Tibial nerve (tissue), 3 donors: ENCODE results near the gene MARCHF10.

ENCODE experiments used
- POLR2A ChIP-seq, 2 donors: fragments of 450-650 bp; IDR thresholded peaks; one replicate each; pipeline ENCODE4 v1.6.1; 2017; ENCODE audit warnings: antibody characterized with exemption in 2 of 2, mild to moderate bottlenecking in 2 of 2, moderate library complexity in 2 of 2
- TF ChIP-seq, protein P1 (sequence below), 5 experiments: fragments of 200-600 bp in 3 of 5; fragments of 450-650 bp in 2 of 5; sonication (generic) in 3 of 5; IDR thresholded peaks; one replicate each; pipeline ENCODE4 v1.5.1; 2016 to 2019; ENCODE audit warnings: antibody characterized with exemption in 5 of 5, mild to moderate bottlenecking in 3 of 5, moderate library complexity in 2 of 5

DNA sequence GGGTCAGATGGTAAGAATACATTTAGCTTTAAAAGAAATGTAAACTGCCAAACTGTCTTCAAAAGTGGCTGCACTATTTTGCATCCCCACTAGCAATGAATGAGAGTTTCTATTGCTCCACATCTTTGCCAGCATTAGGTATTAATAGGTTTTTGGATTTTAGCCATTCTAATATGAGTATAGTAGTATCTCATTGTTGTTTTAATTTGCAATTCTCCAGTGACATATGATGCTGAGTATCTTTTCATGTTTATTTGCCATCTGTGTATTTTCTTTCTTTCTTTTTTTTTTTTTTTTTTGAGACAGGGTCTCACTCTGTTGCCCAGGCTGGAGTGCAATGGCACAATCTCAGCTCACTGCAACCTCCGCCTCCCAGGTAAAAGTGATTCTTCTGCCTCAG is 24.3 kb upstream of the MARCHF10 start:
- TF ChIP-seq, protein P1, sequence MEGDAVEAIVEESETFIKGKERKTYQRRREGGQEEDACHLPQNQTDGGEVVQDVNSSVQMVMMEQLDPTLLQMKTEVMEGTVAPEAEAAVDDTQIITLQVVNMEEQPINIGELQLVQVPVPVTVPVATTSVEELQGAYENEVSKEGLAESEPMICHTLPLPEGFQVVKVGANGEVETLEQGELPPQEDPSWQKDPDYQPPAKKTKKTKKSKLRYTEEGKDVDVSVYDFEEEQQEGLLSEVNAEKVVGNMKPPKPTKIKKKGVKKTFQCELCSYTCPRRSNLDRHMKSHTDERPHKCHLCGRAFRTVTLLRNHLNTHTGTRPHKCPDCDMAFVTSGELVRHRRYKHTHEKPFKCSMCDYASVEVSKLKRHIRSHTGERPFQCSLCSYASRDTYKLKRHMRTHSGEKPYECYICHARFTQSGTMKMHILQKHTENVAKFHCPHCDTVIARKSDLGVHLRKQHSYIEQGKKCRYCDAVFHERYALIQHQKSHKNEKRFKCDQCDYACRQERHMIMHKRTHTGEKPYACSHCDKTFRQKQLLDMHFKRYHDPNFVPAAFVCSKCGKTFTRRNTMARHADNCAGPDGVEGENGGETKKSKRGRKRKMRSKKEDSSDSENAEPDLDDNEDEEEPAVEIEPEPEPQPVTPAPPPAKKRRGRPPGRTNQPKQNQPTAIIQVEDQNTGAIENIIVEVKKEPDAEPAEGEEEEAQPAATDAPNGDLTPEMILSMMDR (IDR thresholded peaks at IDR 0.05): no peak
- TF ChIP-seq POLR2A (IDR thresholded peaks at IDR 0.05): no peak
